GM10248 (cell line): ENCODE results near the gene C13orf42.
"Not testable (repeated sequence)": the region's sequence is repeated elsewhere in the genome, so short reads cannot be mapped to it uniquely, and the experiment has no call there.

Experiments
- CTCF ChIA-PET: fragments of 300-600 bp; sonication (Branson Sonifier 250); formaldehyde crosslinking; extraction: SDS; loops from one replicate; lab custom pipeline; 2021; ENCODE audit warnings: antibody characterized with exemption; lab: Yijun Ruan, JAX
- POLR2A ChIA-PET: fragments of 350-650 bp; sonication (Branson Sonifier 250); formaldehyde crosslinking; extraction: SDS; loops from one replicate; lab custom pipeline; 2020; ENCODE audit warnings: antibody characterized with exemption; lab: Yijun Ruan, JAX
- DNase-seq: peaks from one replicate; pipeline ENCODE4 v3.0.0; 2012; ENCODE audit errors: extremely low spot score
- TF ChIP-seq, protein P1 (sequence below): IDR thresholded peaks from 2 replicates; pipeline ENCODE4 v1.5.1; 2012; ENCODE audit warnings: mild to moderate bottlenecking, low read depth; ENCODE audit errors: extremely low read depth, missing control alignments, control extremely low read depth

C13orf42 gene

GRCh38 chr13:51130348-51130747, 19.3 kb upstream of the C13orf42 start:
- no peak for DNase-seq
- ChIA-PET POLR2A (no interaction called here), CTCF (interaction anchor here (2.3 to 10.8 kb wide), 2 partner anchors 9 to 157 kb away, joined by 9 to 187 read pairs; no protein-coding TSS in a partner anchor)
- TF ChIP-seq, protein P1, sequence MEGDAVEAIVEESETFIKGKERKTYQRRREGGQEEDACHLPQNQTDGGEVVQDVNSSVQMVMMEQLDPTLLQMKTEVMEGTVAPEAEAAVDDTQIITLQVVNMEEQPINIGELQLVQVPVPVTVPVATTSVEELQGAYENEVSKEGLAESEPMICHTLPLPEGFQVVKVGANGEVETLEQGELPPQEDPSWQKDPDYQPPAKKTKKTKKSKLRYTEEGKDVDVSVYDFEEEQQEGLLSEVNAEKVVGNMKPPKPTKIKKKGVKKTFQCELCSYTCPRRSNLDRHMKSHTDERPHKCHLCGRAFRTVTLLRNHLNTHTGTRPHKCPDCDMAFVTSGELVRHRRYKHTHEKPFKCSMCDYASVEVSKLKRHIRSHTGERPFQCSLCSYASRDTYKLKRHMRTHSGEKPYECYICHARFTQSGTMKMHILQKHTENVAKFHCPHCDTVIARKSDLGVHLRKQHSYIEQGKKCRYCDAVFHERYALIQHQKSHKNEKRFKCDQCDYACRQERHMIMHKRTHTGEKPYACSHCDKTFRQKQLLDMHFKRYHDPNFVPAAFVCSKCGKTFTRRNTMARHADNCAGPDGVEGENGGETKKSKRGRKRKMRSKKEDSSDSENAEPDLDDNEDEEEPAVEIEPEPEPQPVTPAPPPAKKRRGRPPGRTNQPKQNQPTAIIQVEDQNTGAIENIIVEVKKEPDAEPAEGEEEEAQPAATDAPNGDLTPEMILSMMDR, result no peak

DNA sequence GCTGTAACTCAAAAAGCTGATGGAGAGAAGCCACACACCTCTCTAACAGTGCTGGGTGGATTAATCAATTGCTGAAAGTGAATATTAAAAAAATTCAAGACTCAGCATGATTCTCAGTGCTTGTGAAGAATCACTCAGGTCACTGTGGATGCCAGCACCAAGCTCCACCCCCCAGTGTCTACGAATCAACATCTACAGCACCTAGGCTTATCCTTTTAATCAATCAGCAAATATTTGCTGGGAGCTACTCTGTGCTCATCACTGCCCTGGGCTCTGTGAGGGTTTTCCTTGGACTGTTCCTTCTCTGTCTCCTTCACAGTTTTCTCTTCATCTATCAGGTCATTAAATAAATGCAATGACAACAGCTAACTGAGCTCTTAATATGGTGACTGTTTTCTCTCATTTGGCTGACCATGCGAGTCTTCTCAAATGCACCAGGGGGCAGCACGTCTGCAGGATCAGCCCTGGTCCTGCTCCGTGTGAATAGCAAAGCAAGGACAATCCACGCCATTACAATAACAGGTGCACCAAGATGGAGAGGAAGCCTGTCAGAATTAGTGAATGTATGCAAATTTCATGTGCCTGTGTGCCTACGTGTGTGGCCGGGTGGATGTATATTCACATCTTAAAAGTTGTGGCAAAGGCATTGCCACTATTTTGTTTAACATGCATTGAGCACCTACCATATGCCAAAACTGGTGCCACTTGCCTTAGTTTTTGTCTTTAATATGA, 14.6 kb upstream of the C13orf42 start:
- TF ChIP-seq, protein P1, result peak; percentile 78
- ChIA-PET POLR2A (no interaction called here), CTCF (interaction anchor here (0.6 to 10.8 kb wide), 55 partner anchors 10 to 1149 kb away, joined by 3 to 187 read pairs (median 5); partner anchors contain the start of gene C13orf42)
- DNase-seq, result peak; percentile 54

DNA sequence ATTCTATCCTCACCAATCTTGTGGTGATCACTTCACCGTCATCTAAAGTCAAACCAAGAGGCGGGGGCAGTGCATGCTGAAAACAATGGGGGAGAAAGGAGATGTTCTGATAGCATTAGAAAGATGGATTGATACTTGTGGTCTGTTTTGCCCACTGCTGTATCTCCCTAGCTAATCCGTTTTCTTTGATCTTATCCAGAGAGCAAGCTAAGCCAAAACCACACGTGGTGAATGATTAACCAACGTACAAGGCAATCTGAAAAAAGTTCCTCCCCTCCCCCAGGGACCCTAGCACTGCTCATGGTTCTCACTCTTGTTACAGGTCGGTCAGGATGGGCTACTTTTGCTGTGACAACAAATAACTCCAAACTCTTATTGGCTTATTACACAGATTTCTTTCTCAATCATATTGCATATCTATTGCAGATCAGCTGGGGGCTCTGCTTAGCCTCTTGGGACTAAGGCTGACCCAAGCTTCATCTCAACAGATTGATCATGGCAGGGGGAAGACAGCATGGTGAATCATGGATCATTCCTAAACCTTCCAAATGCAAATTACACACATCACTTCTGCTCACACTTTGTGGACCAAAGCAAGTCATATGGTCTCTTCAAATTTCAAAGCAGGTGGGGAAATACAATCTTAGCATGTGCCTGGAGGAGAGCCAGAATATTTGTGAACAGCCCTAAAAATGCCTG, 11.9 kb upstream of the C13orf42 start:
- DNase-seq, result no peak
- CTCF ChIA-PET, result interaction anchor here (1.0 to 10.8 kb wide), 8 partner anchors 12 to 673 kb away, joined by 4 to 187 read pairs (median 8); partner anchors contain the start of gene C13orf42
- TF ChIP-seq, protein P1, result no peak
- POLR2A ChIA-PET, result no interaction called here

GRCh38 chr13:51120873-51121272, 9.8 kb upstream of the C13orf42 start:
- POLR2A ChIA-PET, DNase-seq: not testable (repeated sequence)
- CTCF ChIA-PET, result interaction anchor here (0.7 to 10.8 kb wide), 10 partner anchors 9 to 167 kb away, joined by 3 to 187 read pairs (median 3); partner anchors contain the start of gene C13orf42
- TF ChIP-seq, protein P1, result peak; percentile 22

DNA sequence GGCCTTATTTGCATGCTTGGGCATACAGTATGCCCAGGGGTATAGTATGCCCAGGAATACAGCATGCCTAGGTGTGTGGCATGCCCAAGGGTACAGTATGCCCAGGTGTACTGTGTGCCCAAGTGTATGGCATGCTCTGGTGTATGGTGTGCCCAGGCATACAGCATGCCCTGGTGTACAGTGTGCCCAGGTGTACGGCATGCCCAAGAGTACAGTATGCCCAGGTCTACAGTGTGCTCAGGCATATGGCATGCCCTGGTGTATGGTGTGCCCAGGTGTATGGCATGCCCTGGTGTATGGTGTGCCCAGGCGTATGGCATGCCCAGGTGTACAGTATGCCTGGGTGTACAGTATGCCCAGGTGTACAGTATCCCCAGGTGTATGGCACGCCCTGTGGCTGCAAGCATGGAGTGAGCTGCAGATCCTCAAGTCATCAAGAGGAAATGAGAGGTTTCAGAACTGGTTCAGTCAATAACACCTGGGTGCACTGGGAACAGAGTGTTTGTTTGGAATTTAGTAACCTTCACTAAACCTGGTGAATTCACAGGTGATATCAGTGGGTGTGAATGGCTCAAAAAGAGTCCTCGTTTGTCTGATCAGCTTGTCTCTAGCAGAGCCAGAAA, 7.8 kb upstream of the C13orf42 start:
- CTCF ChIA-PET, result interaction anchor here (1.0 to 1.4 kb wide), 2 partner anchors 10 to 679 kb away, joined by 3 read pairs; no protein-coding TSS in a partner anchor
- TF ChIP-seq, protein P1, result no peak
- POLR2A ChIA-PET, result no interaction called here

GRCh38 chr13:51113969-51114368, 2.9 kb upstream of the C13orf42 start:
- no peak for DNase-seq
- ChIA-PET CTCF (interaction anchor here (3.7 kb wide), 1 partner anchor 12 kb away, joined by 27 read pairs; no protein-coding TSS in a partner anchor), POLR2A (no interaction called here)
- TF ChIP-seq, protein P1, result no peak

More for the DNA sequence above, 7.8 kb upstream of the C13orf42 start:
- no peak for DNase-seq
